Right cardiac atrium (tissue), 5 donors: ENCODE measurements around the gene PPFIA1. TPM values are rescaled to one million over a fixed set of nuclear protein-coding genes. Genes with fewer than 3 reads are reported as not detected.
A peak's percentile ranks its signal among the peaks of the same experiment; 100 is the strongest.

Source experiments
- ATAC-seq, 2 donors: fragments of 200-7000 bp; cut with Tn5 transposase; one replicate each; pipeline versions ENCODE4 v1.8.0 to v1.9.1; 2020; ENCODE audit warnings: moderate library complexity in 2 of 2, mild to moderate bottlenecking in 1 of 2
- DNase-seq, 3 donors: peaks; one replicate each; pipeline ENCODE4 v3.0.0-alpha.2; 2020
- H3K27ac ChIP-seq: one replicate; pipeline ENCODE4 v1.5.1; 2013; ENCODE audit warnings: mild to moderate bottlenecking, low read length, control low read depth, moderate library complexity
- H3K27me3 ChIP-seq: one replicate; pipeline ENCODE4 v1.6.1; 2013; ENCODE audit not compliant: control insufficient read depth, insufficient read depth
- H3K4me1 ChIP-seq: one replicate; pipeline ENCODE4 v1.6.1; 2013; ENCODE audit warnings: low read length; ENCODE audit not compliant: control insufficient read depth, insufficient read depth
- H3K4me3 ChIP-seq: one replicate; pipeline ENCODE4 v1.5.1; 2013; ENCODE audit warnings: low read length, control low read depth
- H3K9me3 ChIP-seq: one replicate; pipeline ENCODE4 v1.6.1; 2013; ENCODE audit warnings: low read length; ENCODE audit not compliant: control insufficient read depth
- WGBS: extraction: QIAGEN DNeasy Blood & Tissue Kit; methylation state at CpG from one replicate; pipeline ENCODE4 v1.1.7; 2013; 5-methylcytosine and 5-hydroxymethylcytosine counted together
- intact Hi-C, 4 donors: fragments of 100-400 bp; cut with DNase I; formaldehyde crosslinking; loops; one replicate each; pipeline versions ENCODE4 v1.11.0 to v1.14.0; 2022 to 2023
- polyA plus RNA-seq: library from polyadenylated mRNA; stranded (reverse); fragments of 200-250 nt; gene quantifications from one replicate; pipeline ENCODE4 v1.2.3, GENCODE V29; 2013
- total RNA-seq, 4 donors: library from RNA; stranded (reverse); fragmentation: NEBNext Ultra II Directional; extraction: Animal tissue kit (Norgen Biotek cat#: 25700); gene quantifications; one replicate each; pipeline ENCODE4 v1.2.1, GENCODE V29; 2021
- donor health status: healthy with polysubstance abuse.
- donor health status: DM: no; HTN: yes; CAD: no.
- donor health status: DM: no; HTN: no; CAD: no.
- donor health status: DM: no; HTN: yes; CAD: no; lungs with severe emphysema.
- donor health status: DM: yes; HTN: yes; CAD: no.

Gene PPFIA1
- total and polyA plus RNA-seq, 5 donors = 16.2 to 44.9 (median 37.7) TPM

DNA sequence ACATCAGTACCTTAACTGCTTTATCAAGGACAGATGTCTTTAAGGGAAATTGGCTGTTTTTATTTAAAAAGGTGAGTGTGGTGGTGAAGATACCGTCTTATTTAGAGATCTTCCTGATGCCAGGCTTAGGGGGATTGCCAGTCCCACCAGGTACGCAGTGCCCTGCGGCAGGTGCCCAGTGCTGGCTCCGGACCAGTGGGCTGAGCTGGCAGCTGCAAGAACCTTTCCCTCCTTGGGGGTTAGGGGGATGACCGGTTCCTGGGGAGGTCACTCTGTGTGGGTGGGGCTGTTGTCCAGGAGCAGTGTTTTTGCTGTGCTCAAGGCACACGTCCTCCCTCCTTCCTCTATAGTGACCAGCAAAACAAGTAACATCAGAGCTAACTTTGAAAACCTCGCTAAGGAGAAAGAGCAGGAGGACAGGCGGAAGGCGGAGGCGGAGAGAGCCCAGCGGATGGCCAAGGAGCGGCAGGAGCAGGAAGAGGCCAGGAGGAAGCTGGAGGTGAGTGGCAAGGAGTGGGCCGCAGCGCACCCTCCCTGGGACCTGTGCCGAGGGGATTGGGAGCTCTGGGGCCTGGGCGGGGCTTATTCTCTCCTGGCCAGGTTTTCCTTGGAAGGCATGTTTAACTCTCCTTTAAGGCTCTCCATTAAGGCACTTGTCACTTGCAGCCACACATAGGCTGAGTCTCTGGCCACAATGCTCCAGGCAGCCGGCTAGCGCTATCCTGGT, 158.4 kb downstream of the PPFIA1 start:
- intact Hi-C loops = no loop called here
- WGBS = 92% methylated on average over 18 of the region's 18 CpGs
- no peaks in the 10 kb centered on the region for H3K4me1 ChIP-seq
- no peak overlapping the region for H3K27ac ChIP-seq
- no peak for ATAC-seq
- H3K9me3 ChIP-seq = no peaks in the 10 kb centered on the region
- no peak overlapping the region for H3K4me3 ChIP-seq
- H3K27me3 ChIP-seq = no peaks in the 10 kb centered on the region
- DNase-seq = peak in 1 of 3 donors; percentile 52

DNA sequence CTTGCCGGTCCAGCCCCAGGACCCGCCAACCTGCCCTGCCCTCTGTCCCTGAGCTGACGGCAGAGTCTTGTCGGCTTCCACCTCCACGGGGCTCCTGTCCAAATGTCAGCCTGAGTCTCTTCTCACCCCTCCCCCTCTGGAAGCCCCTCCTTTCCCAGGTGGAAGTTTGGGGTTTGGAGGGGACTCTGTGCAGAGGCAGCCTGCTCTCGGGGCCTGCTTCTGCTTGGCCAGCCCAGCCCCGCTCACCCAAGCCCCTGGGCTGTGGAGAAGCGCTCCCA, 158.9 kb downstream of the PPFIA1 start:
- WGBS = 82% methylated on average over 8 of the region's 8 CpGs
- no peak overlapping the region for H3K4me3 ChIP-seq
- H3K27me3 ChIP-seq = no peaks in the 10 kb centered on the region
- no peaks in the 10 kb centered on the region for H3K4me1 ChIP-seq
- DNase-seq (no peak), ATAC-seq (no peak)
- no peaks in the 10 kb centered on the region for H3K9me3 ChIP-seq
- H3K27ac ChIP-seq = no peak overlapping the region
- intact Hi-C loops = no loop called here

DNA sequence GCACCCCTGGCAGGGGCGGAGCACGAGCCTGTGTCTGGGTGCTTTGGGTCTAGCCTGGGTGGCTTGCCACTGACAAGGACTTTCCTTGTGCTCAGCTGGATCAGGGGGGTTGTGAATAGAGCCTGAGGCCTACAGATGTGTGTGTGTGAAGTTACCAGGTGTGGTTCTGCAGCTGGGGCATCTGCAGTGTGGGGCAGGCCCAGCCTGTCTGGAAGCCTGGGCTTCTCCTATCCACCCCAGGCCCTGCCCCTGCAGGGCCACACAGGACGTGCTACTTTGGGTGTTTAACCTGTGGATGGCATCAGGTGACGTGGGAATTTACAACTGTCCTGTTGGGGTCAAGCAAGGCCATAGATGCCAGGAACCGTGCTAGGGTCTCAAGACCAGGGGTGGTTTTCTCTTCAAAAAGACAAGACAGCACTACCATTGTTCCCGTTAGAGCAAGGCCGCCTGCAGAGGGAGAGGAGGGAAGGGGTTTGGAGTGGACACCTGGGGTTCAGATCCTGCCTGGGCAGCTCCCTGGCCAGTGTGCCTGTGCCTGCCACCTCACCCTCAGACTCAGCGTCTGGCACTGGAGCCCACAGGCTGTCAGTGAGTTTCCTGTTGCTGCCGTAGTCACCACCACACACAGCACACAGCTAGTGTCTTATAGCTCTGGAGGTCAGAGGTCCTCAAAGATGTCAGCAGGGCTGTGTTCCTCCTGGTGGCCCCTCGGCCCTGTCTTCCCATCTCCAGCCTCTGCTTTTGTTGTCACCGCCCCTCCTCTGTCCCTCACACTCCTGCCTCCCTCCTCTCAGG, 159.4 kb downstream of the PPFIA1 start:
- Histone ChIP-seq H3K27ac (no peak overlapping the region), H3K4me1 (no peaks in the 10 kb centered on the region), H3K9me3 (no peaks in the 10 kb centered on the region), H3K4me3 (no peak overlapping the region), H3K27me3 (no peaks in the 10 kb centered on the region)
- ATAC-seq = no peak
- whole genome bisulfite sequencing = 86% methylated on average over 11 of the region's 11 CpGs
- intact Hi-C loops = no loop called here
- no peak for DNase-seq

DNA sequence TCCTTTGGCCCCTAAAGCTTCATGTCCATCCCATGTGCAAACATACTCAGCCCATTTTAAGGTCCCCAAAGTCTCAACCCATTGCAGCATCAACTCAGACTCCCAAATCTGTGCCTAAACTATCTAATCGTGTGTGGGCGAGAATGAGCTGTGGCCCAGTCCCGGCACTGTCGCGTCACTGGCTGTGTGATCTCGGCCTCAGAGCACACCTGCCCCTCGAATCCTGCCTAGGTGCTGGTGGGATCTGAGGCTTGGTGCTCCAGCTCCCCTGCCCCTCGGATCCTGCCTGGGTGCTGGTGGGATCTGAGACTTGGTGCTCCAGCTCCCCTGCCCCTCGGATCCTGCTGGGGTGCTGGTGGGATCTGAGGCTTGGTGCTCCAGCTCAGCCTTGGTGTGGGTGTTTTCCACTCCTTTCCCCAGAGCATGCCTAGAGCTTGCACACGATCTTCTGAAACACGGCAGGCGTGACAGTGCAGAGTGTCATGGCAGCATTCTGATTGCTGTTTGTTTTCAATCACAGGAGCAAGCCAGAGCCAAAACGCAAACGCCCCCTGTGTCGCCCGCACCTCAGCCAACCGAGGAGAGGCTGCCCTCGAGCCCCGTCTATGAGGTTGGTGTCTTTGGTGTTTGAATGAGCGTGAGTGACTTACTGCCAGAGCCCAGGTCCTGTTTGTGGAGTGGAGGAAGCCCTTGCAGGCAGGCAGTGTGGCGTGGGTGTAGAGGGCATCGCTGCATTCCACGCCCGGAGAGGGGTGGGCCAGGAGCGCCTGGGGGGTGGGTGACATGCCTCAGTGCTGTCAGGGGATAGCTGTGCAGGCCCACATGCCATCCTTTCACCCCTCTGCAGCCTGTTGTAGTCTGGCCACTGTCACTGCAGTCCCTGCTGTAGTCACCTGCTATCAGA, 160.4 kb downstream of the PPFIA1 start:
- H3K4me1 ChIP-seq = no peaks in the 10 kb centered on the region
- intact Hi-C loops = no loop called here
- H3K27ac ChIP-seq = no peak overlapping the region
- H3K9me3 ChIP-seq = no peaks in the 10 kb centered on the region
- no peak overlapping the region for H3K4me3 ChIP-seq
- H3K27me3 ChIP-seq = no peaks in the 10 kb centered on the region
- DNase-seq (no peak), ATAC-seq (no peak)
- WGBS = 94% methylated on average over 25 of the region's 25 CpGs

DNA sequence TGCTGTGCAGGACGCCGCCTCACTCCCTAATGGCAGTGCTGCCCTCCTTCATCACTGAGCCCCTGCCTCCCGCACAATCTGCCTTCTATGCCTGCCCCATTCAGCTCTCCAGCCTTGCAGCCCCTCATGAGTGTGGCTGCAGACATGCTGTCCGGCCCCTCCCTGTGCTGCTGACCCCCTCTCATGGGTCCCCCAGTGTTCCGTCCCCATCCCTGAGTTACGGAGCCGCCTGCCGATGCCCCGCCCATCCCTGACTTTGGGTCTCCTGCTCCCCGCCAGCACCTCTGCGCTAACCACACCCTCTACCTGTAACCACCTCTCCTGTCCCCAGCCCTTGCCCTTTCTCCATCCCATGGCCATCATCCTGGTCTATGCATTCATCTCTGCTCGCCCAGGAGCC, 161.1 kb downstream of the PPFIA1 start:
- Histone ChIP-seq H3K4me1 (no peaks in the 10 kb centered on the region), H3K4me3 (no peak overlapping the region), H3K9me3 (no peaks in the 10 kb centered on the region), H3K27me3 (no peaks in the 10 kb centered on the region), H3K27ac (no peak overlapping the region)
- ATAC-seq (no peak), DNase-seq (no peak)
- intact Hi-C loops = no loop called here
- 95% methylated on average over 12 of the region's 12 CpGs for WGBS

DNA sequence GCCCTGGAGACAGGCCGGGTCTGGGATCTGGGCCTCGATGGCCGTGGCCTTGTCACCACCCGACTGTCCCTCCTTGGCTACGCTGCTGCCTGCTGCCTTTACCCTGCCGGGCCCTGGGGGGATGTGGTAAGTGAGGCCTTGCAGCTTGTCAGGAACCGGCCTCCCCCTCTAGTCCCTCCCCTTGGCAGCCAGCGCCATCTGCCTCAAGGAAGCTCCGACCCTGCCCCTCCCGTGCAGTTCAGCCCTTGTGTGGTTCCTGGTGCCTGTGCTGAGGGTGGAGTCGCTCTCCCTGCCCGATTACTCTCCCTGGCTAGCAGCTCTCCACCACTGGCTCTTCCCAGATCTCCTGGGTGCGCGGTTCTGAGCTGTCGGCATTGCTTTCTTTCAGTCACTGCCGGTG, 161.6 kb downstream of the PPFIA1 start:
- no peaks in the 10 kb centered on the region for H3K9me3 ChIP-seq
- no peak for ATAC-seq
- no peak overlapping the region for H3K4me3 ChIP-seq
- WGBS = 67% methylated on average over 16 of the region's 16 CpGs
- H3K27ac ChIP-seq = no peak overlapping the region
- peak; percentile 50 to 76 (median 51) for DNase-seq
- no peaks in the 10 kb centered on the region for H3K4me1 ChIP-seq
- H3K27me3 ChIP-seq = no peaks in the 10 kb centered on the region
- intact Hi-C loops = no loop called here

DNA sequence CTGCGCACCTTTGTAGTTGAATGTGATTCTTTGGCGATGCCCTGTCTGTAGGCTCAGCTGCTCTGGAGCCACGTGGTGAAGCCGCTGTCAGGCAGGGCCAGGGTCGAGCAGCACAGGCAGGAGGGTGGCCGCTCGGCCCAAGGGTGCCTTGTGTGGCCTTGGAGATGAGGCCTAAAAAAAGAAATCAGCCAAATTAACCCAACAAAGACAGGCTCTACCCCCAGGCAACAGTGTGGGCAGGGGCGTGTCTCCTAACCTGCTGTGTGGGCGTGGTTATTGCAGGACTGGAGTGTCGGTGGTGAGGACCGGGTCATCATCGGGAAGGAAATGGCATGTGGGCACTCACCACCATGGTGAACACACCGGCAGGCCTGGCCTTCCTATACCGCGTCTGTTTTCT, 162.1 kb downstream of the PPFIA1 start:
- WGBS = 89% methylated on average over 15 of the region's 15 CpGs

DNA sequence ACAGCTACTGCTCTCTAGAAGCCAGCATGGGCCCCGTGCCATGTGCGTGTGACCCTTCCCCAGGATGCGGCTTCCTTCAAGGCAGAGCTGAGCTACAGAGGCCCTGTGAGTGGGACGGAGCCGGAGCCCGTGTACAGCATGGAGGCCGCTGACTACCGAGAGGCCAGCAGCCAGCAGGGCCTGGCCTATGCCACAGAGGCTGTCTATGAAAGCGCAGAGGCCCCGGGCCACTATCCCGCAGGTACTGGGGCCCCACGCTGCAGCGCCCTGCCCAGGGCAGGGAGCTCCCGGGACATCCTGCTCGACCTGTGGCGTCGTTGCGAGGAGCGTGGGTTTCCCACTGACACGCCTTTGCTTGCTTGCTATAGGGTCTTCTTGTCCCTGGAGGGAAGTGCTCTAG, 162.5 kb downstream of the PPFIA1 start:
- WGBS = 93% methylated on average over 20 of the region's 20 CpGs
- H3K27ac ChIP-seq = no peak overlapping the region
- no peaks in the 10 kb centered on the region for H3K27me3 ChIP-seq
- peak in 1 of 2 donors; percentile 13 for ATAC-seq
- H3K4me3 ChIP-seq = no peak overlapping the region
- H3K4me1 ChIP-seq = no peaks in the 10 kb centered on the region
- H3K9me3 ChIP-seq = no peaks in the 10 kb centered on the region
- DNase-seq = peak in 1 of 3 donors; percentile 51
- intact Hi-C loops = no loop called here

More for the DNA sequence above, 162.1 kb downstream of the PPFIA1 start:
- no peak overlapping the region for H3K4me3 ChIP-seq
- no peaks in the 10 kb centered on the region for H3K9me3 ChIP-seq
- intact Hi-C loops = no loop called here
- H3K27me3 ChIP-seq = no peaks in the 10 kb centered on the region
- ATAC-seq (no peak), DNase-seq (no peak)
- no peaks in the 10 kb centered on the region for H3K4me1 ChIP-seq
- H3K27ac ChIP-seq = no peak overlapping the region

DNA sequence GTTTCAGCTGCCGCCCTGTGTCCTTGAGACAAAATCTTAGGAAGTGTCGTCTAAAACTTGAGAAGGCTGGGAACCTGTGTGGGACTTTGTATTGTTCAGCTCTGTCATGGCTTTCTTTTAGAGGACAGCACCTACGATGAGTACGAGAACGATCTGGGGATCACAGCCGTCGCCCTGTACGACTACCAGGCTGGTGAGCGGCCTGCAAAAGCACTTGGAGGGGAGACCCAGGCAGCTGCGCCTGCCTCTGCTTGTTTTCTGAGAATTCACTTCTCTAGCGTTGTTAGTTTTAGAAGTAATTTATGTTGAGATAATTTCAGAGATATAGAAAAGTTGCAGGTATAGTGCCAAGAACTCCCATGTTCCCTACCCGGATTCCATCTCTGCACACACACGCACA, 163.0 kb downstream of the PPFIA1 start:
- Histone ChIP-seq H3K27ac (no peak overlapping the region), H3K4me1 (no peaks in the 10 kb centered on the region), H3K9me3 (no peaks in the 10 kb centered on the region), H3K4me3 (no peak overlapping the region), H3K27me3 (no peaks in the 10 kb centered on the region)
- DNase-seq = no peak
- 92% methylated on average over 13 of the region's 13 CpGs for WGBS
- intact Hi-C loops = no loop called here
- no peak for ATAC-seq
